GM18861 (cell line): ENCODE results near the gene IFITM10.

Experiments used
- ATAC-seq: cut with Tn5 transposase; IDR thresholded peaks from one replicate; pipeline ENCODE4 v1.9.1; 2021; ENCODE audit not compliant: unreplicated experiment

The IFITM10 gene

GRCh38 chr11:1753229-1753928 lies 3.0 kb upstream of the IFITM10 start:
- no peak for ATAC-seq

- no peak for ATAC-seq
These were observed 2.5 kb upstream of the IFITM10 start for GRCh38 chr11:1752907-1753228.

DNA sequence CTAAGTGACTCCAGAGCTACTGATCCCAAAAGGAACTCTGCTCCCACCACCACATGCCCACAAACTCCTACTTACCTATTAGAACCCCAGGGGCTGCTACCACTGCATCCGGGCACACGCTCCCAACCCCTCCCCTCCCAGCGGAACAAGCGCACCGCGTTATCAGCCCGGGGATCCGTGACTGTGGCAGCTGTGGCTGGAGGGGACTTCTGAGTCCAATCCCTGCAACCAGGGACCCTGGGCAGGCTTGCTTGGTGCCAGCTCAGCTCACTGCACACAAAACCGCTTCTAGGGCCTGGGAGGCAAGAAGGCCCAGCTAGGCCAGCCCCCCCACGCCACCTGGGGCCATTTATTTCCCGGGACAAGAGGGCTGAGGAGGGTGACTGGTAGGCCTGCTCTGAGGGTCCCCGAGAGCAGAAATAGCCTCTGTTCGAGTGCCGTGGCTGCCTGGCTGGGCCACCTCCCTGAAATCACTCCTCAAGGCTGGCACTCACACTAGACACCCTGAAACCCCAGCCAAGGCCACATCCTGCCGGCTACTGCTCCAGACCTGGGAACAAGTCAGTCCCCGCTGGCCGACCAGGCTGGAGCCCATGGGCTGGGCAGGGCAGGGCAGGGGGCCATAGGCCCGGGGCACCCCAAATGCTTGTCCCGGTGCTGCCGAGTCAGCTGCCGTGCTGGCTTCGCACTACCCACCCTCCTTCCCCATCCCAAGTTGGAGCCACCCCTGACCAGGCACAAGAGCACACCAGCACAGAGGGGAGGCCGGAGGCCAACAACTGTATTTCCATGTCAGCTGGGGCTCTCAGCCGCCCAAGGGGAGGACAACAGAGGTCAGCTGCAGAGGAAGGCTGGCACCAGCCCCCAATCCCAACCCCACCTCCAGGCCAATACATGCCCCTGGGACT lies 1.9 kb upstream of the IFITM10 start:
- ATAC-seq: no peak

GRCh38 chr11:1751531-1751921 lies 1.1 kb upstream of the IFITM10 start:
- no peak for ATAC-seq

- no peak for ATAC-seq
These were observed 590 bp upstream of the IFITM10 start for GRCh38 chr11:1750840-1751530.

- ATAC-seq: no peak
These were observed 722 bp downstream of the IFITM10 start for GRCh38 chr11:1749395-1750351.

DNA sequence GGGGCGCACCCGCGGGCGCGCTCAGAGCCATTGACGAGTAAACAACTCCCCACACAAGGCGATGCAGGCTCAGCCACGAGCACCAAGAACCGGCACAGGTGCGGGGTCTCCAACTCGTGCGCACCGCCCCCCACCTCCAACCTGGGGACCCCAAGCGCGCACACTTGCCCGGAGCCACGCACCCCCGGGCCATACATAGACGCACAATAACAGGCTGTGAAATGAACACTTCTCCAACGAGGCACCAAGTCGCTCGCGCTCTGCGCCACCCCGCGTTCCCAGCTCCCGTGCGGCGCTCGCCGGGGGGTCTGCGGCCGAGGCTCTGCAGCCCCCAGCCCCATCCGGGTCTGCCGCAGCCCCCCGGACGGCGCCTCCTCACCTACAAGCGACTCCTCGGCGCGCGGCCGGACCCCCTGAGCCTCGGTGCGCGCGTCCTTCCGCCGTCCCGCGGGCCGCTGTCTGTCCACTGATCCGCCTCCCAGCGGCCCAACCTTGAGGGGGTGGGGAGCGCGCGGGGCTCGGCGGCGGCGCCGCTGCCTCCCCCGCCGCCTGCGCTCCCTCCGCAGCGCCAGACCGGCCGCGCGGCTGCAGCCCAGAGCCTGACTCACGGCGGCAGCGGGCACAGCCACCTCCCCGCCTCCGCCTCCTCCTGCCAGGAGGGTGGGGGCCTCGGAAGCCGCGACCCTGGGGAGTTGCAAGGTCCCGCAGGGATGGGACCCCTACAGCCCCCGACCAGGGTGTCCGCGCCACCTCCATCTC lies 1.6 kb downstream of the IFITM10 start:
- ATAC-seq: no peak

DNA sequence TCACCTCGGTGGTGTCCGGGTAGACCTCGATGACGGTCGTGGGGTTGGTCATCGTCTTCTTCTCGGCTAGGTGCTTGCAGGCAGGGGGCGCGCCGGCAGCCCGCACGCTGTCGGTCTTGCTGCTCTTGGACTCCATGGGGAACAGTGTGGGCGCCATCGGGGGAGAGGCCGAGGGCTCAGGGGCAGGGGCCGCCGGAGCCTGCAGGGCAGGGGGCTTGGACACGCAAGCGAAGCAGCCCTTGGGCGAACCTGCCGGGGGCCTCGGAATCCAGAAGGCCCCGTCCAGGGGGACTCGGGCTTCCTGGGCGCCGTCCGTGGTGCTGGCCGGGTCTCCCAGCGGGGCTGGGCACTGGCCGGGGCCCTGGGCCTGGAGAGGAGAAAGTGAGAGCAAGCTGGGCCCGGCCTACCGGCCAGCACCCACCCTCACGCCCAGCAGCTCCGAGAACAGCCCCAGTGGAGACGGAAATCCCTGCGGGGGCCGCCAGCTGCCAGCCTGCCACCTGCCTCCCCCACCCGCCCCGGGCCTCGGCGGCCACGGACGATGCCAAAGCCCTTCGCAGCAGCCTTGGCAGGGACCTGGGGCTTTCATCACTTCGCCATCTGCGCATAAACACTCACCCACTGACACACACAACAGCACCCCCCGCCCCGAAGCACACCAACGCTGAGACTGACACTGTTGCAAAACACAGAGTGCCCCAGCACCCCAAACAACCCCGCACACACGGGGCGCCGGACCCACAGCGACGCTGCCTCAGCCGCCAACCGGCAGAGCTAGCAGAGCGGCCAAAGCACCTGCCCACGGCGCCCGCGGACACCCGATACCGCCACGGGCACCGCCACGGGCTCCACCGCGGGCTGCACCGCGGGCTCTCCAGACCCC lies 2.4 kb downstream of the IFITM10 start:
- ATAC-seq: no peak

GRCh38 chr11:1746956-1747752 lies 3.2 kb downstream of the IFITM10 start:
- ATAC-seq: no peak

DNA sequence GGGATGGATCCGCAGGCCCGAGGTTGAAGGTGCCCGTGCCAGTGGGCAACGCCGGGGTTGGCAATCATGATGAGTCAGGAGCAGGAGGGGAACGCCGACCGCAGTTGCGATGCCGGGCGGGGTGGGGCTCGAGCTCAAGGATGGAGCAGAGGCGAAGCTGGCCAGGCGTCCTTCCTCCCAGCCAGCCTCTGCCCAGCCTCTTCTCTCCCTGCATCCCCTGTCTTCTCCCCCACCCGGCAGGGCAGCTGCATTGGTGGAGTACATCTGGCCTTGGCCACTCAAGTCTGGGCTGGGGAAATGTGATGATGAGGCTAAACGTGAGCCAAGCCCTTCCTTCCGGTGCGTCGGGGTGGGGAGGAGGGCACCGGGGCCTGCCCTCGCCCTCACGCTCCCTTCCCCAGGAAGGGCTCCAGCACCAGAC lies 3.9 kb downstream of the IFITM10 start:
- no peak for ATAC-seq

- no peak for ATAC-seq
These were observed 4.6 kb downstream of the IFITM10 start for GRCh38 chr11:1745701-1746320.

GRCh38 chr11:1744891-1745700 lies 5.3 kb downstream of the IFITM10 start:
- ATAC-seq: no peak

- ATAC-seq: no peak
These were observed 6.1 kb downstream of the IFITM10 start for GRCh38 chr11:1744137-1744886.

- no peak for ATAC-seq
These were observed 6.7 kb downstream of the IFITM10 start for GRCh38 chr11:1743585-1744136.

DNA sequence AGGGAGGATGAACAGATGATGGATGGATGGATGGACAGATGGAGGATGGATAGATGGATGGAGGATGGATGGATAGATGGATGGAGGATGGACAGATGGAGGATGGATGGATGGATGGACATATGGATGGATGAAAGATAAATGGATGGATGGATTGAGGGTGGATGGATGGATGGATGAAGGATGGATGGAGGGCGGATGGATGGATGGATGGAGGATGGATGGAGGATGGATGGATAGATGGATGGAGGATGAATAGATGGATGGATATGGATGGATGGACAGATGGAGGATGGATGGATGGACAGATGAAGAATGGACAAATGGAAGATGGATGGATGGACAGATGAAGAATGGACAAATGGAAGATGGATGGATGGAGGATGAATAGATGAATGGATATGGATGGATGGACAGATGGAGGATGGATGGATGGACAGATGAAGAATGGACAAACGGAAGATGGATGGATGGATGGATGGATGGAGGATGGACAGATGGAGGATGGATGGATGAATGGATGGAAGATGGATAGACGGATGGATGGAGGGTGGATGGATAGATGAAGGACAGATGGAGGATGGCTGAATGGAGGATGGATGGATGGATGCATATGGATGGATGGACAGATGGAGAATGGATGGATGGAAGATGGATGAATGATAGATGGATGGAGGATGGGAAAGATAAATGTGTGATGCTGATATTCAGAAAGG lies 7.4 kb downstream of the IFITM10 start:
- ATAC-seq: no peak
